ENCODE measurements around the gene SLC47A1.
"Not testable (repeated sequence)": the region's sequence is repeated elsewhere in the genome, so short reads cannot be mapped to it uniquely, and the experiment has no call there.

Gene SLC47A1

DNA sequence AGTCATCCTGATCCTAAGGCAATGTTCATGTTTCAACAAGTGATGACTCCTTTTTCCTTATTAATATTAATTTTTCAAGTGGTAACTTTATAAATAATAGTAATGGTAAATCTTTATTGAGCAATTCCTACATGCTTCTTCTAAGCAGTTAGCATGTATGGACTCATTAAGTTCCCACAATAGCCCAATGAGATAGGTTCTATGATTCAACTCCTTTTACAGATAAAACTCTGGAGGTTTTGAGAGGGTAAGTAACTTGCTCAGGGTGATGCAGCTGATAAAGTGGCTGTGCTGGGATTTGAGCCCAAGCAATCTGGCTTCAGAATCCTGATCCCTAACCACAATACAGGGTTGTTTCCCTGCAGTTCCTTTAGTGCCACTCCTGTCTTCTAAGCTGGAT is 25.3 kb downstream of the SLC47A1 start:
- DNase-seq, result no peak

DNA sequence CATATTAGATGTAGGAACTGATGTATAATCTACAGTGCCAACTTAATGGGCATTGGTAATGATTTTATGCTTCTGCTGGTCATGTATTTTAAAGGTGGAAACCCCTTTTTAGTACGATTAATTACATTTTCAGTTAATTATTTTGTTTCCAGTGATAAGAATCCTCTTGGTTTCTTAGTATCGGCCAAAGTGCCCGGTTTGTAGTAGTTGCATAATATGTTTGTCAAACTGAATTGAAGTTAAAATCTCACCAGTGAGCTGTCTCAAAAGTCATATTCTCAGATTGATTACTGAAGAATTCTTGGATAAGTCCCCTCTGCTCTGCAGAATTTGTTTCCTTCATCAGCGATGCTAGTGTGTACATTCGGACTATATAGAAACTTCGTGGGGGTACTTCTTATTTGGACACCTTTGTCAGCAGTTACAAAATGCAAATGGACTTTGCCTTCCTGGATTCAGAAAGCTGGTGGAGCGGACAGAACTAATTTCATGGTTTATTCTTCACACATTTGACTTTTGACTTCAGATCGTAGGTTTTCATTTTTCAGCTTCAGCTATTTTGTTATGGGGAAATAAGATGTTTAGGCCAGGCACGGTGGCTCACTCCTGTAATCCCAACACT is 28.2 kb downstream of the SLC47A1 start:
- DNase-seq, result no peak

DNA sequence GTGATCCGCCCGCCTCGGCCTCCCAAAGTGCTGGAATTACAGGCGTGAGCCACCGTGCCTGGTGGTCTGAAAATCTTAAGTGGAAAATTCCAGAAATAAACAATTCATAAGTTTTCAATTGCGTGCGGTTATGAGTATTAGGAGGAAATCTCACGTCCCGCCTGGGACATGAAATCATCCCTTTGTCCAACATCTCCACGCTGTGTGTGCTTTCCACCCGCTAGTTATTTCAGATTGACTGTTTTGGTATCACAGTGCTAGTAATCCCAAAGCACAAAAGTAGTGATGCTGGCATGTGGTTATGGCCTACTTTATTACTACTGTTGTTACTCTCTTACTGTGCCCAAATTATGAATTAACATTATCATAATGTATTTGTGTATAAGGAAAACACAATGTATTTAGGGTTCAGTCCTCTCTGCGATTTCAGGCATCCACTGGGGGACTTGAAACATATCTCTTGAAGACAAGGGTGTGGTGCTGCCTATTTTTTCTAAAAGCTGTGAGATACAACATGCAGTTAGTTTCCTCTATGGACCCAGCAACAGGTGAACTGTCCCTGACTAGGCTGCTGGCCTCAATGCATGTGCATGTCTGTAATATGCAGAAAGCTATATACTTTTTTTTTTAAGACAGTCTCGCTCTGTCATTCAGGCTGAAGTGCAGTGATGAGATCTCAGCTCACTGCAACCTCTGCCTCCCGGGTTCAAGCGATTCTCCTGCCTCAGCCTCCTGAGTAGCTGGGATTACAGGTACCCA is 32.3 kb downstream of the SLC47A1 start:
- no peak for DNase-seq

DNA sequence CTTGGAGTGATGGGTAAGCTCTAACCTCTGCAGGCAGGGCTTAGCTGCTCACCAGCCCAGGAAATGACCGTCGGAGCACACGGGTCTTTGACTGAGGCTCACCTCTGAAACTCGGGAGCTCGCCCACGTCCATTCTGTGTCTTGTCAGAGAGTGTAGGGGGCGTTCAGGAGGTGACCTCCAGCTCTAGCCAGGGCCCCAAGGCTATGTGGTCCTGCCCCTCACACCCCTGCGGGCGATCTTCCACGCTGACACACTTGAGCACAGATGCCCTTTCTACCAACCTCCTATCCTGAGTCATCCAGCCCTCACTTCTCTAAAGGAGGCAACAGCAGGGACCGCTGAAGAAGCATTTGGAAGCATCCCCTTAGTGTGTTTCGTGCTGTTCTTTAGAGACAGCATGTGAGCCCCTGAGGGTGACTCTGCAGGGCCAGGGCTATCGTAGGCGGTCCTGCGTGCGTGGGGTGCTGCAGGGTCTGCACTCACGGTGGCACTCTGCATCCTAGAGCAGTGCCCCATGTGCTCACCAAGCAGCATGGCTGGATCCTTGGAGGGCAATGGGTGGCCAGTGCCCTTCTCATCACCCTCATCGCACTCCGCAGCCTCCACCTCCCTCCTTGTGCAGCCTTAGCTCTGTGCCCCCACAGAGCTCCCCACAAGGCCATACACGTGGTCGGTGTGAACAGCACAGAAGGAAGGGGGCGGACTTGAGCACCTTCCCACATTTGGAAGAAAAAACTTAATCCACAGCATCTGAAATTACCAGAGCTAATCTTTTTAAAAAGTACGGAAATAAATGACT is 33.8 kb downstream of the SLC47A1 start:
- DNase-seq, result no peak

DNA sequence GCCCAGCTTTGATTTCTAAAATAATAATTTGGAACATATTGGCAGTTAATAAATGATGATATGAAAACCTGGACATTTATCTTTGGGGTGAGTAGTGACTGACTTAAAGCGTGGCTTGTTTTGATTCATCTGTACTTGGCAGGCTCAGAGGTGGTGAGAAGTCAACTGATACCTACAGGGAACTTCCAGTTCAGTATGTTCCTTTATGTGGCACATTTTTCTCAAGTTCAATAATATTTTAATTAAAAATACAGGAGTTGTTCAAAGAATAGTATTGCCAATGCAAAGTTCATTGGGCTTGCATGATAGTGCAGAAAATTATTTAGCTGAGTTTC is 34.3 kb downstream of the SLC47A1 start:
- DNase-seq, result no peak

DNA sequence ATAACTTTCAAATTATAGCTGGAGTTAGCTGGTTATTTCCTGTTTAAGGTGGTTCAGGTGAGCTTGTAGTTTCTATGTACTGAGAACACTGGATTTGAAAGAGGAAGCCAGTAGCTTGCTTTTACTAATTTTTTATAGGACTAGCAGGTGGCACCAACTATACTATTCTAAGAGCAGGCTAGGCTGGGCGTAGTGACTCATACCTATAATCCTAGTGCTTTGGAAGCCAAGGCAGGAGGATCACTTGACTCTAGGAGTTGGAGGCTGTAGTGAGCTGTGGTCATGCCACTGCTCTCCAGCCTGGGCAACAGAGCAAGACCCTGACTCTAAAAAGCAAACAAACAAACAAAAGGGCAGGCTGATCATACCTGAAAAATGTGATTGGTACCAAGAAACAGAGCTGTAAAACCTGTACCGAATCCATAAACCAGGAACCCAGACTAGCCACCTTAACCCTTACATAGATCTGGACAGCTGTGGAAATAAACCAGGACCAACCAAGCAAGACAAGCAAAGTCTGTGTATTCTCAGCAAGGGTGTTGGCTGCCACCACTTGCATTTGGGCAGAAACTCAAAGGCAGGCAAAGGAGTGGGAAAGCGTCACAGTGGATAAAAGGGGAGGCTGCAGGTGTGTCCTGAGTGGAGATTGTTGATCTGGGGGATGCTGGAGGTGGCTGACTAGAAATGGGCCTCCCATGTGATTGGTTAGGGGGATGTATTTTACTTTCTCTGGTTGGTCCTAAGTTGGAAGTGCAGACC is 36.3 kb downstream of the SLC47A1 start:
- no peak for DNase-seq

DNA sequence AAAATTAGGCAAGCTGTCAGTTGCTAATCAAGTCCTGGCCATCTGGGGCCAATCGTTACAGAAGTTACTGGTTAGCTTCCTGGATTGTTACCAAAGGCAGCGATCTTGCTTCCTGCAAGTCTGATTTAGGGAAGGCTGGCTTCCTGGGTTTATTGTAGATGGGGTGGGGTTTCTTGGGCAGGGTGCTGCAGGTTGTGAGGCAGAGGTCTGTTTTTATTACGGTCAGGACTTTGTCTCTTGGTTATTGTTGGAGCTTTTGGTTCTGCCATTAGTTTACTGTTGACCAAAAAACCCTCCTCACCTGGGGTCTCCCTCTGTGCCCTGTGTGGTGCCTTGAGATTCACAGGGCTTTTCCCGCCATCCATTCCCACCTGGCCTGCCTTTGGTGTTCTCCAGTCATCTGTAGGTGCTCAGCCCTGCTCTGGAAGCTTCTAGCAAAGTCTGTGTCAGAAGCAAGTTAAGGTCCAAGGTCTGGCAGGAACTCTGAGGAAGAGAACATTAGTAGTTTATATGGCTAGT is 36.9 kb downstream of the SLC47A1 start:
- DNase-seq, result no peak

DNA sequence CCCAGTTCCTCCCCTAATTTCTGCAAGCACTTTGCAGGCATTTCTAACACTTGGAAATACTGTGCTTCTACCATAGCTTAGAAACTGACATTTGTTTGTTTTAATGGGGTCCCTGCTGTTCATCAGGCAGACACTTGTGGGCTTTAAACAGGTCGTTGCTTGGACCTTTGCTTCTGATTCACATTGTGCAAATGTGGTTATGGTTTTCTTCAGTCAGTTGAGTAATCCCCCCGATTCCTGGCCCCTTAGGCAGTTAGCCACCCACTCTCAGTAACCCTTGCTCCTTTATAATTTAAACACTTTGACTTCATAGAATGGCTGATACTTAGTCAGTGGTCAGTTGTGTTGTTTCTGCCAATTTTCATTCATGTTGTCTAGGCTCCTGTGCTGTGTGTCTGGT is 39.4 kb downstream of the SLC47A1 start:
- no peak for DNase-seq

DNA sequence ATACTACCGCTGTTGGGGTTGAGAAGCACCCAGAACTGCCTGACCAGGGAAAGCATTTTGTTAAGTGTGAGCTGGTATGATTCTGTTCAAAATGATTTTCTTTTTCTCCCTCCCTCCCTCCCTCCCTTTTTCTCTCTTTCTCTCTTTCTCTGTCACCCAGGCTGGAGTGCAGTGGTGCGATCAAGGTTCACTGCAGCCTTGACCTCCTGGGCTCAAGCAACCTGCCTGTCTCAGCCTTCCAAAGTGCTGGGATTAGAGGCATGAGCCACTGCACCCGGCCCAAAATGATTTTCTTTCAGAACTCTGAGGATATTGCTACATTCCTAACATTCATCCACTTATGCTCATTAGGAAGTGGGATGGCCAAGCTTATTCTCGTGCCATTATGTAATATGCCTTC is 41.3 kb downstream of the SLC47A1 start:
- no peak for DNase-seq

DNA sequence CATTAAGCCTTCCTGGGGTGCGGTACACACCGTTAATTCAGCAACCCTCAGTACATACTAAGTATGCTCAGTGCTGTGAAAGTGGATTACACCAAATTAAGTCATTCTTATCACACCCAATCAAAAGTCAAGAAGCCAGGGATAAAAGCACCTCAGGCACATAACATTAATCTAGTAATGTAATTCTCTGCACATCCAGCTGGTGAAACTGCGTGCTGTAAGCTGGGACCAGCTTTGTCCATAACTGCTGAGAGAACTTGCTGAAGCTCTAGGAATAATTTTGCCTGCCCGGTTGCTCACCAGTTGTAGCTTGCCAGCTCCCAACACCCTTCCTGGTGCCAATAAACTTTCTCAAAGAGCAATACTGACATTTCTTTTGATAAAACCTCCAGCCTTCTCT is 44.9 kb downstream of the SLC47A1 start:
- no peak for DNase-seq

DNA sequence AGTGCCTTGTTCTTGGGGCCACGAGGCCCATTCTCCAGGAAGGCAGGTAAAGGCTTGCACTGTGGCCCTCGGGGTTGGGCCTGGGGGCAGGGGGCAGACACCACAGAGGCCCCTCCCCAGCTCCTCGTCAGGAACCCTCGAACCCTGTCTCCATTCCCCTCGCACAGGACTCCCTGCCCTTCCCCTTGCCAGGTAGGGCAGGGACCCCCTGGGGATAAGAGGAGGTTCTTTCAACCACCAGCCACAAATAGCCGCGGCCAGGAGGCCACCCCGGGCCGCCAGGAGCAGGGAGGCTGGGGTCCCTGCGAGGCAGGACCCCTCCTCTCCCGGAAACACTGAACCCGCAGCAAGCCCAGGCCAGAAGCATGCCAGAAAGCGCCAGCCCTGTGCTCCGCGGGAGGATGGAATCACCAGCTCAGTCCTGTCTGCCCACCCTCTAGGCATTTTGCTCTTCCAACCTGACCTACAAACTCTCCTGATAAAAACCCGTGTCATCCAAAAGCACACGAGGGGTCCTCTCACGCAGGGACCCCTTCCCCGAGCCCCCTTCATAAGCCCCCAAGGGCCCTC is 45.6 kb downstream of the SLC47A1 start:
- no peak for DNase-seq

DNA sequence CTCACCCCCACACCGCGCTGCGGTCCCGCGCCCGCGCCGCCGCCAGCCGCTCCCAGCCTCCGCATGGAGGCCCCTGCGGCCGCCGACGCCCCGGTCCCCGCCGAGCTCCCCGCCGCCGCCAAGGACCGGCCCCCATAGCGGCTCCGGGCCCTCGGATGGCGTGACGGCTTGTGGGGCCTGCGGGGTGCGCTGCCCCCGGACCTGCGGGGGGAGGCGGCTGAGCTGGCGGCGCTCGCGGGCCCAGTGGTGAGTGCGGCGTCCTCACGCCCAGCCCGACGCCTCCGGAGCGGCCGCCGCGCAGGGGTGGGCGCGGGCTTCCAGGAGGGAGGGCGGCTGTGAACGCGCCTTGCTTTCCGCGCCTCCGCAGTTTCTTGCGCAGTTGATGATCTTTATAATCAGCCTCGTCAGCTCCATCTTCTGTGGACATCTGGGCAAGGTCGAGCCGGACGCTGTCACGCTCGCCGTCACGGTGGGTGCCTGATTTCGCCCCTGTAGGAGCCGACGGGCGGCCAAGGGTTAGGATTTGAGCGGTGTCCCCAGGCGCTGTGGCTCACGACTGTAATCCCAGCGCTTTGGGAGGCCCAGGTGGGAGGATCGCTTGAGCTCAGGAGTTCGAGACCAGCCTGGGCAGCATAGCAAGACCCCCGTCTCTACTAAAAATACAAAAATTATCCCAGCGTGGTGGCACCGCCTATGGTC is 46.4 kb downstream of the SLC47A1 start:
- no peak for DNase-seq

DNA sequence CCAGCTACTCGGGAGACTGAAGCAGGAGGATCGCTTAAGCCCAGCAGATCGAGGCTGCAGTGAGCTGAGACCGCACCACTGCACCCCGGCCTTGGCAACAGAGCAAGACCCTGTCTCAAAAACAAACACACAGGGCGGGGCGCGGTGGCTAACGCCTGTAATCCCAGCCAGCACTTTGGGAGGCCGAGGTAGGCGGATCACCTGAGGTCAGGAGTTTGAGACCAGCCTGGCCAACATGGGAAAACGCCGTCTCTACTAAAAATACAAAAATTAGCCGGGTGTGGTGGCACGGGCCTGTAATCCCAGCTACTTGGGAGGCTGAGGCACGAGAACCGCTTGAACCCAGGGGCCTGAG is 46.9 kb downstream of the SLC47A1 start:
- not testable (repeated sequence) for DNase-seq

DNA sequence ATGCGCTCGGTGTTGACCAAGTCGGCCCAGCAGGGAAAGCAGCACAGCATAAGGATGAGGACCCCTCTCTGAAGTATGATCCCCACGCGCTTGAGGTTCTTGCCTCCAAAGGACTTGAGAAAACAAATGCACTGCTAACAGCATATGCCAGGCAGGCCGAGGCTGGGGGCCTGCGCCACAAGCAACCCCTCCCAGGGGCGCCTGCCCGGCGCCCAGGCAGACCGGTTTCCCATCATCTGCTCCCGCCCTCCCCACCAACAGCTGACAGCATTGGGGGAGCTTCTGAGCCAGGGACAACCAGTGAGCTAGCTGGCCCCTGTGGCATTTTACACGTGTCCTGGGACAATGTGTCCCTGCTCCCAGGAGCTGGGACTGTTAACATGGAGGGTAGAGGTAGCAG is 48.5 kb downstream of the SLC47A1 start:
- not testable (repeated sequence) for DNase-seq

DNA sequence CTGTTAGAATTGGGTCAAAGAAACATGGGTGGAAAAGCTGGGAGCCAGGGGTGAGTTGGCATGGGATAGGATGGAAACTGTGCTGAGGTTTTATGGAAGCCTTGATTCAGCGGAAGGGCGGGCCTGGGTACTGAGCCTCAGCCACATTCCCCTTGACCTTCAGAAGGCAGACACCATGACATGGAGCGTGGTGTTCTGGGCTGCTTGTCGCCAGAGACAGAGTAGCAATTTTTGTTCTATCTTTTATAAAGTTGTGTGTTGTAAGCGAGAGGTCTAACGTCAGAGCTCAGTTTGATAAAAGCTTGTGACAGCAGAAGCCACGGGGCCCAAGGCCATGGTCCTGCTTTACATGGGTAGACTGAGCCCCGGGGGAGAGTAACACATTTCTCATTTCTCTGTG is 50.2 kb downstream of the SLC47A1 start:
- DNase-seq, result no peak

DNA sequence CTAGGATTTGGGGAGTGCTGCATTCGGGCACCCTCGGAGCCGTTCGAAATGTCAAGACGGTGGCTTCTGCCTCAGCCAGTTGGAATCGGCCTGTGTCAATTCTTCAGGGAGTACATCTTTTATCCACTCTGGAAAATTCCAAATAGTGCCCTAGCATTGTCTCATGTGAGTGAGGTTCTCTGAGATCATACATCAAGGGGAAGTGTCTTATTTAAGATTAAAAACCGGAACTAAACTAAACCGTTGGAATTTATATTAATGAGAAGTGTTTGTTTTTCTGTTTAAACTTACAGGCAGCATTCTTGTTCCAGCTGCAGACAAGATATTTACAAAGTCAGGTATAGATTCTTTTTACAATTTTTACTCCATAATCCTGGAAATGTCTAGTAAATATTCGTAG is 56.8 kb downstream of the SLC47A1 start:
- no peak for DNase-seq

DNA sequence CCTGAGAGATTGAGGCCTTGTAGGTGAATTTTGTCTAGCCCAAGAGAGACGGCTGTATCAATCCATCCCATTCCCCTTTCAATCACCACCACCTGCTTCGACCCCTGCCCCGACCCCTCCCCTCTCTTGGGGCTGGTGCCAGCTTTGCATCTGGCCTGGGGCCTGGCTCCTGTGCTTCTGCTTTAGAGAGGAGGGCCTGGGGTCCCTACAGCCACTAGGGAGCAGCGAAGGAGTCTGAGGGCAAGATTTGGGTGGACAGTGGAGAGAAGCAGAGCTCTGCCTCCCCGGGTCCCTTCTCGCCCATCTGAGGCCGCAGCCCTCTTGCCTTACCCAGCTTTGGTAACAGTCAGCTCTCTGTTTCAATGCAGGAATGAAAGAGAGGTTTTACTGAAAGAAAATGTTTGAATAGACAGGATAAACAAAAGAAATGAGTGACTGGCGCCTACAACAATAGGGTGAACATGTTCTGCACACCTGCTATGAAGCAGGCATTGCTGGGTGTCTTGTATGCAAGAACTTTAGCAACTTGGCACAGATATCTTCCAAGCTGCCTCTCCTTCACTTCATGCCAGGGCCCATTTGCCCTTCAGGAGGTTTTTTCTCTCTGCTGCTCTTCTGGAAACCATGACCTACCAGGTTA is 57.4 kb downstream of the SLC47A1 start:
- DNase-seq, result no peak

DNA sequence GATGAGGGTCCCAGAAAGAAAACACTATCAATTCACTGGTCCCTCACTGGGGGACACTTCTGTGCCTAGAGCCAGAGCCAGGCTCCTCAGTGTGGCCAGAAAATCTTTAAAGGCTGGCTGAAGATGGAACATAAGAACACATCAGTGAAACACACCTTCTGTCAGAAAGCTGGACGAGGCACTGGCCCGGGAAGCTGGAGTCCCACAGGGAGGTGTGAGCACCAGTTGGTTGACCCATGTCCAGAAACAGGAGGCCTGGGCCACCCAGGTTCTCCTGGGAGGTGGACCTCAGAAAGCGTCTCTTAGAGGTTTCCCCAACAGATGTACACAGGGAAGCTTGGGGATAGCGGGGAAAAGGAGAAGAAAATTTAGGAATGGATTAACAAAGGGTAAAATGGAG is 58.7 kb downstream of the SLC47A1 start:
- DNase-seq, result no peak

DNA sequence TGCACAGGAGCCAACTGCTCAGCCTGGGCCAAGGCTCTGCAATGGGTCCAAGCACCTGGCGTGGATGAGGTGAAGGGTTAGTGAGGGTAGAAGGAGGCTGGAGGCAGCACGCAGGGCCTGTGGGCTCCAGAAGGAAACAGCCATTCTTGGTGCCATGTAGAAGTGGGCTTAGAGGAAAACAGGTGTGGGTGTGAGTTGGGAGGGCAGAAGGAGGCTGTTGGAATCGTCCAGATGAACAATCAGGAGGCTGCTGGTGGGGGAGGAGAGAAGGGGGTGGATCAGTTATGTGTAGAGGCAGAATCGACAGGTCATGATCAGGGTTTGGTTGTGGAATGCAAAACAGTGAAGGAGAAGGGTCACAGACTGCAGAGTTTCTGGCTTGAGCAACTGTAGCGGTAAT is 63.2 kb downstream of the SLC47A1 start:
- DNase-seq, result no peak

DNA sequence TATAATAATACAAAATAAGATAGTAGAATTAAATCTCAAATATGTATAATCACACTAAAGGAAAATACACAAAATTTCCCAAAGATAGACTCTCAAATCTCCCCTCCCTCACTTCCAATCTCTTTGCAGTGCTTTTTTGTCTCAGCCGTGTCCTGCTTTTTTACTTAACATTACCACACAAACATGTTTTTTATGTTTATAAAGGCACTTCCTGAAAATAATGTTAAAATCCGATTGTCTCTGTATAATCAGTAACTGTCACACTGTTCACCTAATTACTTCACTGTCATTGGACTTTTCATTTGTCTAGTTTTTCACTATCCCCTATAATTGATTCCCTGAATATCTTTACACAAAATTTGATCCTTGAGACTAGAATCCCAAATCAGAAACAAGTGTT is 76.7 kb downstream of the SLC47A1 start:
- DNase-seq, result no peak

DNA sequence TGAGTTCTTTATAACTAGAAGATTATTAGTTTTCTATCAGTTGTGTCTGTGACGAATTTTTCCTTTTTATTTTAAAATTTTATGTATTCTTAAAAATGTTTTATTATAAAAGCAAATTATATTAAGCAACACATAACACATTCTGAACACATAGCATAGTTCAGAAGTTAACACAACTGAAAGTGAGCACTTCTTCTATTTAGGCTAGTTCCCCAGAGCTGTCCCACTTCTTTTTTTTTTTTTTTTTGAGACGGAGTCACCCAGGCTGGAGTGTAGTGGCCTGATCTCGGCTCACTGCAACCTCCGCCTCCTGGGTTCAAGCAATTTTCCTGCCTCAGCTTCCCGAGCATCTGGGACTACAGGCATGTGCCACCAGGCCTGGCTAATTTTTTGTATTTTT is 77.2 kb downstream of the SLC47A1 start:
- DNase-seq, result no peak

DNA sequence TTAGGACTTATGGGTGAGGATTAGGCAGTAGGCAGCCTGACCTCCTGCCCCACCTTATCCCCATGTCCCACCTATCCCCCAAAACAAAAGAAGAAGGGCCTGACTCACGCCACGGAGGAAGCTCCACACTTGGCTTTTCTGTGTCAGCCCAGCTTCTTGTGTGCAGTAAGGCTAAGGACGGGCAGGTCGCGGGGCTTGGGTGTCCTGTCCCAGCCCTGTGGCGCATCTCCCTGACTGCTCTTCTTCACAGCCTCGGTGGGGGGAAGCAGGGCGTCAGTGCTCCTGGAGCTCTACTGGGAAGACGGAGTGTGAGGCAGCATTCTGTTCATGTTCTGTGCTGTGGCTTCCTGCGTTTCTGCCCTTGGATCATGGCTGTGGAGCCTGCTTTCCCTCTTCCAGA is 80.3 kb downstream of the SLC47A1 start:
- DNase-seq, result no peak
